Activated CD8-positive, alpha-beta memory T cell treated with anti-CD3 and anti-CD28 coated beads, Interleukin-2, amount 50 U/mL, for 24 hours (primary cell): ENCODE results near the gene PHLDA3.
"Not testable (repeated sequence)": the region's sequence is repeated elsewhere in the genome, so short reads cannot be mapped to it uniquely, and the experiment has no call there.

ENCODE experiments used
- DNase-seq: peaks from one replicate; pipeline ENCODE4 v3.0.0-alpha.2; 2020; ENCODE audit errors: extremely low read depth

The PHLDA3 gene

DNA sequence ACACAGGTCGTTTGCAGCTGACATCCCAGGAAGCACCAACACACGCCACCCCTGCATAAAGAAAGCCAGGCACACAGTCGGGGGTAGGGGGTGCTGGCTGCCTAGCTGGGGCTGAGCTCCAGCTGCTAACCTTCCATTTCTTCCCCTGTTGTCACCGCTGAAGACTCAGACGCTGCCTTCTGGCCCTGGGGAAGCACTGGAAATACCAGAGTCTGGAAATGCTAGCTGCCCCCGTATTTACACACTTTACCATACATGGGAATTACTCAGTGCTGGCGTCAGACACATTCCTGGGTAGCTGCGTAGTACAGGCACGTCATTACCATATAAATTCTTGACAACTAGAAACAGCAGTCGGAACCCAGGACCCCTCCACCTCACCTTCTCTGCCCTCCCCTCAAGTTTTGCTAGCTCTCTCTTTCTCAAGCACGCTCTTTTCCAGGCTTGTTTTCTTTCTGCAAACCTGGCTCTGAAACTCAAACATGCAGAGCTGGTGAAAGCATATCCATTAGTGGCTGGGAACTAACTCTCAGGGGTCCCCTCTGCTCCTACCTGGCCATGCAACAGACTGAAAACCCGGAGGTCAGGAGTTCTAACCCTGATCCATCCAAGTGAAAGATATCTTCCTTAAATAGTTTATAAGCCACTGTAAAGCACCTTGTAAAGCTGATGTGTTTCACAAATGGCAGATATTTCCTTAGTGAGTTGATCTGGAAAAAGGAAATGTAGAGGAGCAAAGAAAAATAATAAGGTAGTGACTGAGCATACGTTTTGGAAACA, 34.6 kb upstream of the PHLDA3 start:
- no peak for DNase-seq

DNA sequence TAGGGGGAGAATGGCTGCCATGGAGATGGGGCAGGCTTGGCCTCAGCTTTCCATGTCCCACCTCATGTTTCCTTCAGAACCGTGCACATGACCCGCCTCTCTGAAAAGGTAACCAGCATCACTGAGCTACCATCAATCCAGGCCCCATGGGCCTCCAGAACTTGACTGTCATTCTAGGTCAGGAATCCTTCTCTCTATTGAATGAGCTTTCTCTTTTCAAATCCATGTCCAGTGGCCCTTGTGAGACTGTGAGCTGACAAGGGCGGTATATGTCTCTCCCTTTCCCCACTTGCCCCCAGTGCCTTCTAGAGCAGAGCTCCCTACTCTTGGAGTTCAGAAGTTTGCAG, 33.5 kb upstream of the PHLDA3 start:
- no peak for DNase-seq

DNA sequence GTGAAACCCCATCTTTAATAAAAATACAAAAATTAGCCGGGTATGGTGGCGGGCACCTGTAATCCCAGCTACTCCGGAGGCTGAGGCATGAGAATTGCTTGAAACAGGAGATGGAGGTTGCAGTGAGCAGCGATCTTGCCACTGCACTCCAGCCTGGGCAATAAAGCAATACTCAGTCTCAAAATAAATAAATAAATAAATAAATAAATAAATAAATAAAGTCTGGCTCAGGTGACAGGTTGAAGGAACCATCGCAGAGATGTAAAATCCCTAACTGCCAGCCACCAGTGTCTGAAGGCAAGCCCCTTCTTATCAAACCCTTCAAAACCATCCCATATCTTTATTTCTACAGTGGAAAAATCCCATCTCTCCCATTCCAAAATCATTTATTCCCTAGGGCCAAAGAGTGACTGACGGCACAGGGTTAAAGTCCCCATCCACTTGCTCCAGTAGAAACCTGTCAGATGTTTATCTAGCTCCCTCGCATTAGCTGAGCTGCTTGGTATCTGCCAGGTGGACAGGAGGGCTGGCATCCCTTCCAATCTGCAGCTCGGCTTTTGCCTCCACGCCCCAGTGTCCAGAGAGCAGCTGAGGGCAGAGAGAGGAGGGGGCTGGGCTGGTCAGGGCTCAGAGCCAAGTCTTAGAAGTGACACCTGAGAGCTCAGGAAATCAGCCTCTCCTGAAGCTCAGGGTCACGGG, 33.0 kb upstream of the PHLDA3 start:
- no peak for DNase-seq

DNA sequence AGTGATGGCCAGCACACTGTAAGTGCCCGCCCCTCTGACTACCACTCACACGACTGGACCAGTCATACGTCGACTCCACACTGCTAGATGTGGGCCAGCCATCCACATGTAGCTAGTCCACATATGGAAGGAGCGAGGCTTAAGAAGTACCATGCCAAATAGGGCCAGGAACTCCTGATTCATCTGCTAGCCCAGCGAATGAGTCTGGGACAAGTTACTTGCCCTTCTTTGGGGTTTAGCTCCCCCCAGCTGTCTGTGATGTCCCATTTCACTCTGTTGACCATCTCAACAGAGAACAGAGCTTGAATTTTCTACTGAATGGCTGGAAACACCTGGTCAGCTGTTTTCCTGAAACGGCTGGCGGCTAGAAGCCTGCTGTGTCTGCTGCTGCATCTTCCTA, 32.2 kb upstream of the PHLDA3 start:
- DNase-seq: no peak

DNA sequence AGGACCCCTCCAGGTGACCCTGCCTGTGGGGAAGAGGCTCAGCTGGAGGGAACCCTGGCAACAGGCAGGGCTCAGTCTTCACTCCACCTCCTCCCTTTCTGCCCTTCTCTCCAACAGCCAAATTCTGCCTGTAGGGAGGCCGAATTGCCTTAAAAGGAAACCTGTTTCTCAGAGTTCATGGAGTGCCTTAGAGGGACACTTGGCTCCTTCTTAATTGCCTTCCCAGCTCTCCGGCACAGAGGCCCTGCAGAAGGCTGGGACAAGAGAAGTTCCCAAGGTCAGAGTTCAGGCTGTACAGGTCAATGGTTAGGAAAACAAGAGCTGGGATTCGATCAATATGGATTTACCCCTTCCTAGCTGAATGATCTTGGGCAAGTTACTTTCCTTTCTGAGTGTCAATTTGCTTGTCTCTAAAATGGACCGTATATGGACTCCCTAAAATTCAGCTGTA, 31.7 kb upstream of the PHLDA3 start:
- DNase-seq: no peak

DNA sequence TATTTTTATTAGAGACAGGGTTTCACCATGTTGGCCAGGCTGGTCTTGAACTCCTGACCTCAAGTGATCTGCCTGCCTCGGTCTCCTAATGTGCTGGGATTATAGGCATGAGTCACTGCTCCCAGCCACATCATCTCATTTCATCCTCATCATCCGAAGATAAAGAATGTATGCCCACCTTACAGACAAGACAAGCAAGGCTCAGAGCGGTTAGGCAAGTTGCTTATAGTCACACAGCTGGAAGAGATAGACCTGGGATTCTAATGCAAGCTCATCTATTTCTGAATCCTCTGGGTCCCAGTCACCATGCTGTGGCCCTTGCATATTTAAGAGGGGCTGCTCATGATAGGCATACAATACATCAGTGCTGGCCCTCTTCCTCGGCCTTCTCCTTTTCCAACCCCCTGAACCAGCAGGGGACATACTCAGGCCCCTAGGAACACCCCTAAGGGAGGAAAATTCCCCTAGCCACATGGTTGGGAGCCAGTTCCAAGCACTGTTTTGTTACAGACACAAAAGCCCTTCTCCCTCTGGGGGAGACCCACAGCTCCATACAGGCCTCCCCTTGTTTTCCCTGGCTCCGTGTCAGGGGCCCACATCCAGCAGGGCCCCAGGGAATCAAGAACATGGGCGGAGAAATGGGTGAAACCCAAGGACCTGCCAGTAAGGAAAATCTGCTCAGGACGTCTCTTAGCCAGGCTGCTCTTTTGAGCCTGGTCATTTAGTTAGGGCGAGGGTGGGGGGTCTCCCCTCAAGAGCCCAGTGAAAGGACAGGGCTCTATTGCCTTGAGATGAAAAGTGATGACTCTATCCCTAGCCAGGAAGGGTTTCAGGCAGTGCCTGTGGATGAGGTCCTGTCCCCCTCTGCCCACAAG, 31.0 kb upstream of the PHLDA3 start:
- DNase-seq: no peak

DNA sequence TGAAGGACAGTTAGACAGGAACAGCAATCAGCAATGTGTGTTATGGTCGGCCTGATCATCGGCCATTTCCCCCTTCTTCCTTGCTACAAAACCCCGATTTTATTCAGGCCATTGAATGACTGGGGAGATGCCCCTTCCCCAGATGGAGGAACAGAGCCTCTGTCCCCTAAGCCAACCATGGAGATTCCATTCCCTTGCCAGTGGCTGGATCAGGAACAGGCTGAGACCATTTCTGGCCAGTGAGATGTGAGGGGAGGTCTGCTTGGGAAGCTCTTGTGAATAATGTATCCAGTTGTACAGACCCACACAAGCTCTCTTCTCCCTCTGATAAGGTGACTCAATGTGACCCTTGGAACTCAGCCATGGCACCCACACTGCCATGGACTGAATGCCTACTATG, 30.2 kb upstream of the PHLDA3 start:
- DNase-seq: no peak

DNA sequence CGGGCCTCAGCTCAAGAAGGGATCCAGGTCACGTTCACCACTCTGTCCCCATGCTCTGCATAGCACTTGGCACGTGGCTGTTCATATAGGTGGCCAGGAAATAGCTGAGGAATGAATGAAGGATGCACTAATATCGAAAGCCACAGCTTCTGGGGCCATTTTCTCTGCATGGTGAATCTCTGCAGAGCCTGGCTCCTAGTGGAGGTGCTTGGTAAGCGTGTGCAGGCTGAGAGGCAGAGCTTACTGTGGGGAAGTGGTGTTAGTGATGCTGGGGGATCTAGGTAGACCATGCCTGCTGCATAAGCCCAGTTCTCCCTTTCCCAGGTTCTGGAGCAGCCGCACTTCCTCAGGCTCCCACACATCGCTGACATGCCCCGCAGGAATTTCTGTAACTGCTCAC, 29.6 kb upstream of the PHLDA3 start:
- no peak for DNase-seq

DNA sequence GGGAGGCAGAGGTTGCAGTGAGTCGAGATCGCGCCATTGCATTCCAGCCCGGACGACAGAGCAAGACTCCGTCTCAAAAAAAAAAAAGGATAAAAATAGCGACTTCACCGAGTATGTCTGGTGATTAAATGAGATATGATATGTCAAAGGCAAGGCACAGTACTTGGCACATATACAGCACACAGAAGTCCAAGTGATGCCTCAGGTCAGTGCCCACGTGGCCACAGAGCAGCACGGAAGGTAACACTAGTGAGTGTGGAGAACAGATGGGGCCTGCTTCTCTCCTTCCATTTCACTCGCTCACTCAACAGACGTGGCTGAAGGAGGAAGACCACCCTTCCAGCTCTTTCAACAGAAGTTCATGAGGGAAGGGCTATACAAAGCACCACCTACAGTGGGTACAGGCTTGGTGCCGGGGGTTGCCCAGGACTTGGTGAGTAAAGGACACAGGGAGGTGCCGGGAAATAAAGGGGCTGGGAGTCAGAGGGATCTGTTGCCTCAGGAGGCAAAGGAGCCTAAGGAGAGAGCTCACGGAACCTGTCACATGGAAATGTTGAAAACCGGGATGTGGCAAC, 29.0 kb upstream of the PHLDA3 start:
- DNase-seq: no peak

DNA sequence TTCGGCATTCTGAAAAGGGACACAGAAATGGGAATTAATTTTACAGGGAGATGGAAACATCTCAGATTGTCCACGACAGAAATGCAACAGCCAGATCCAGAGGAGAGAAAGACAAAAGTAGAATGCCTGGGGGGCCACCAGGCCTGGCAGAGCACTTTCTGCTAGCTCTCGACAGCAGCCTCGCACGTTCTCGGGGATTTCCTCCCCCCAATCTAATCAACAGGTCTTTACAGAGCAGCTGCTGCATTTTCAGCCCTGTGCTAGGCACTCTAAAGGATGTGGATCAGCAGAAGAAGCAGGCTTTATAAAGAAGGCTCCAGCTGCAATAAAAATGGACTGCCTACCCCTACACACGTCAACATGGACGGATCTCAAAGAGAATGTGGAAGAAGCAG, 27.3 kb upstream of the PHLDA3 start:
- no peak for DNase-seq

DNA sequence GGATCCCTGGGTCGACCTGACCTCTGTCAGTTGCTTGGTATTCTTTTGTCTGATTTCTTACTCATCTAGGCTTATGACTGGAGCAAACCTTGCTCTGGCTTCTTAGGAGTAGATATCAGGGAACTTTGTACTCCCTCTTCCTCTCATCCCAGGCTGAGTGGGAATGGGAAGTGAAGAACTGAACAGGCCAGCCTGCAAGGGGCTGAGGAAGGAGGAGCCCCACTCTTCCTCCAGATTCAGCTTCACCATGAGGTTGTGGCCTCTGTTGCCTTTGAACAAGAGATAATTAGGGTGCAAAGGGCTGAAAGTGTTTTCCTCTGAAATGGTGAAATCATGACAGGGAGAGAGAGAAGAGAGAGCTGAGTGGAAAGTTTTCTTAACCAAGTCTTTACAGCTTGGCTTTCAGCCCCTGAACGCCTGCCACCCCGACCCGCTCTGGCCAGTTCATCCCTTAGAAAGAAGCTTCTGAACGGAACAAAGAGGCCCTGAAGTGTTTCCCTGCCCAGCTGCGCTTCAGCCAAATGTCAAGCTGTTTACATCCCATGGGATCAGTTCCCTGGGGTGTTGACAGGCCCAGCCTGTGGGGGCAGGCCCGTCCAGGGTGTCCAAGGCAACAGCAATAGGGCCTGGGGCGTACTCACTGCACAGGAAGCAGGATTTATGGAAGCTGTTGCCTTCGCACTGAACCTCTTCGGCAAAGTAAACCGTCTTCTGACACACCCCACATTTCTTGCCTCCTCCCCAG, 26.7 kb upstream of the PHLDA3 start:
- no peak for DNase-seq

DNA sequence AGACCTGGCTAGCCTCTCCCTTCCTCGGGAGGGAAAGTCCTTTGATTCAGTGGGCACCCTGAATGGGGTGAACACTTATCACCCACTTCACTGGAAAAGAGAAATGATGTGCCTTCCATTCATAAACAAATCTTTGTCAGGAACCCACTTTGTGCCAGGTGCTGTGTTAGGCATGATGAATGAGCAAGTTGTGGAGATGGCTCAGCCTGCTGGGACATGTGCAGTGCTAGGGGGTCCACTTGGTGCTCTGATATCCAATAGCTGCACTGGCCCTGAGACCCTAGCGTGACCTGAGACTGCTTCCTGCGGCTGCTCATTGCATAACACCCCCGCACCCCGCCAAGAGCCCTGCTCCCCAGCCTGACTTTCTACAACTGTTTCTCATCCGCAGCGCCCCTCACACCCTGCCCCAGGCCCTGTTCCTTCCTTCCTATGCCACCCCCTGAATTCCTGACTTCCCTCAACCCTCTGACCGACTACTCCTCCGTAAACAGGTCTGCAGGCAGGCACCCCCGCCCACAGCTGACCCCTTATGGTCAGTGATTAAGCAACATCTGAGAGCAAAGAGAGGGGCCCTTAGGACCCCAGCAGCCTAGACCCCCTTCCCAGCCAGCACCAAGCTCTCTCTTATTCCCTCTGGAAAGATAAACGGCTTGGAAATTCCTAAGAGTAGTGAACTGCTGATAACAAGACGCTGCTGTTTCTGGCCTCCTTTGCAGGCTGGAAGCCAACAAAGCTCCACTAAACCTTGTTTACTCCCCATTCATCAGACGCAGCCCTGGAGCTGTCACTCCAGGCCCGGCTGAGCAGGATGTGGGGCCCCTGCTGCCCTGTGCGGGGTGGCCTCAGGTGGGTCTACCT, 25.0 kb upstream of the PHLDA3 start:
- no peak for DNase-seq

DNA sequence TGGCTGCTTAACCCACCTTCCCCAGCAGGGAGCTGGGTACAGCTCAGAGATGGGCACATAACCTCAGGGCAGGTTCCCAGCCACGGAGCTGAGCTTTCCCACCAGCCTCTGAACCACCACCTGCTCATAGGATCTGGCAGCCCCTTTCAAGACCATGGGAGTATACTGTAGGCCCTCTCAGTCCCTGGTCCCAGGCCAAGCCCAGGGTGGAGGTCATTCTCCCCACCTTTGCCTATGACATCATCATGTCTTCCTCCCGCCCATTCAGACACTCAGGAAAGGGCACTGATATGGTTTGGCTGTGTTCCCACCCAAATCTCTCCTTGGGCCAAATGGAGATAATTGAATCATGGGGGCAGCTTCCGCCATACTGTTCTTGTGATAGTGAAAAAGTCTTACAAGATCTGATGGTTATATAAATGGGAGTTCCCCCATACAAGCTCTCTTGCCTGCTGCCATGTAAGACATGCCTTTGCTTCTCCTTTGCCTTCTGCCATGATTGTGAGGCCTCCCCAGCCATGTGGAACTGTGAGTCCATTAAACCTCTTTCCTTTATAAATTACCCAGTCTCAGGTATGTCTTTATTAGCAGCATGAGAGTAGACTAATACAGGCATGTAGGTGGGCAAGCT, 24.2 kb upstream of the PHLDA3 start:
- not testable (repeated sequence) for DNase-seq

DNA sequence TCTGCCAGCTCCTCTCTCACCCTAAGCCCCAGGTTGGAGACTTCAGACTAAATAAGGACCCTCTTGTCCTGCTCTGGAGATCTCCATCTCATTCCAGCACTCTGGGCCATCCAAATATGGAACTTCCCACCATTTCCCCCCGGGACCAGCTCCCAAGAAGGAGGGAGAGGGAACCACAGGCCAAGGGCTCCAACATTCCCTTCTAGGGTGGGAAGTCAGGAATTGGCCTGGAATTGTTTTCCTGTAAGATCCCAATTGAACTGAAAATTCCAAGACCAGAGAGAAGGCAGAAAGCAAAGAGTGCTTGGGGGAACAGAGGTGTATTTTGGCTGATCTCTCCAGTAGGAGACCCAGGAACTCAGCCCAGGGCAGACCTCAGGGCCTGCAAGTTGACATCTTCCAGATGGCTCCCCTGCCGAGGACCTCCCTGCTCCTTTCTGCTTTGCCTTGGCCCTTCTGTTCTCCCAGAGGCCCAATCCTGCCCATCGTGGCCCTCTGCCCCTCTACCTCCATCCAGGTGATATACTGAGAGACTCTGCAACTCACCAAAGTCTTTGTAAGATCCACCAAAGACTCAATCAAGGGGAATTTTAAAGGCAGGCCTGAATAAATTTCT, 23.0 kb upstream of the PHLDA3 start:
- DNase-seq: no peak

DNA sequence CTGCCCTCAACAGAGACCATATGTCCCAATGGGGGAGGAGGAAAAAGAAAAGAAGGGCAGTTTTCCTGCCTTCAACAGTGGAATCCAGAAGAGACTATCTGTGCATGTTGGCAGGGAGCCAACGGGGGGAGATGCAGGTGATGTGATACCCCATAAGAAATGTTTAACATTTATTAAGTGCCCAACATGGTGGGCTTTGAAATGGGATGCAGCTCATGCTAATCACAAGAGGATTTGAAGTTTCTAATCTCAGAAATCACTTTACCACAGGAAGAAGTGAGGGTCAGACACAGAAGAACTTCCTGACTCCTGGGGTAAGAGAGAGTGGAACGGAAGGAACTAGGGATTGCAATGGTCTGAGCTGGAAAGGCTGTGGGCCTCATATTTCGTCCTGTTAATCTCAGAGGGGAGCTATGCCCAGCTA, 21.7 kb upstream of the PHLDA3 start:
- no peak for DNase-seq

DNA sequence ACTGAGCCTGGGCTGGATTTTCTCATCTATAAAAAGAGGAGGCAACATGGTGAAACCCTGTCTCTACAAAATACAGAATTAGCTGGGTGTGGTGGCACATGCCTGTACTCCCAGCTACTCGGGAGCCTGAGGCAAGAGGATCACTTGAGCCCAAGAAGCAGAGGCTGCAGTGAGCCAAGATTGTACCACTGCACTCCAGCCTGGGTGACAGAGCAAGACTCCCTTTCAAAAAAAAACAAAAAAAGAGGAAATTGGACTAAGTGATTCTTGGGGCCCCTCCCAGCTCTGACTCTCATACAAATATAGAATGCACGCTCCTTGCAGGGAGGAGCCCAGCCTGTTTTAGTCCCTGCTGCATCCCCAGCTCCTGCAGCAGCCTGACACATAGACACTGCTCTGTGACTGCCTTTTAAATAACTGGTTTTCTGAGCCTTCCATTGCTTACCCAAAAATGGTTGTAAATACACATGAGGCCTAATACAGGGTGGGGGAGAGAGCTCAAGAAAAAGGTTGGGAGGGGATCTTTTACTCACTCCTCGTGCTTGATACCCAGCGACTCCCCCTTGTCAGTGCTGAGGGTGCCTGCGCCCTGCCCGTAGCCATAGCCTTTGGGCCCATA, 20.8 kb upstream of the PHLDA3 start:
- no peak for DNase-seq

DNA sequence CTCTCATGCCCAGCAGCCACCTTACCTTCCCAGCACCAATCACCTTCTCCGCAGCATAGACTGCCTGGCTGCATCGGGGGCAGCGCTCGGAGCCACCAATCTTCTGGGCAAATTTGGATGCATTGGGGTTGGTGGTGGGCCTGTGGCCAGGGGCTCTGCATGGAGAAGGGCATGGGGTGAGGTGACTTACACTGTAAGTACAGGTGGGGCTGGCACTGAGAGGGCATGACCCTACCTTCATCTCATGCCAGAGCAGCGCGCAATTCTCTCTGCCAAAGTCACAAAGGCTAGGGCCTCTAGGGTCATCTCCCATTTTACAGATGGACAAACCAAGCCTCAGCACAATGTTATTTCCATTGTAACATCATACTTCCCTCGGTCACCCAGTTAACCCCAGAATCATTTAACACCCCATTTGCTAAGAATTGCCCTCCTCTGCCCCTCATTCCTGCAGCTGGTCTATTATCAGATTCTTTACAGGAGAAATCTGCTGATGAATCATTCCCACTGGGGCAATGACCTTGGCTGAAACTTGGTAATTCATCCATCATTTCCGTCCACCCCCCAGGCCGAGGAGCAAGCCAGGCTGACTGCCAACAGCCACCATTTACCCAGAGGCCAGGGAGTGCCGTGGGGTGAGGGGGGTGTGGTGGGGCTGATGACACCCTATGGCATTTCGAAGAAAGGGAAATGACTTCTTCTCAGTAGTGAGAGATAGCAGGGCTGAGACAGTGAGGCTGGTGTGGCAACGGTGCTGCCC, 20.0 kb upstream of the PHLDA3 start:
- DNase-seq: no peak

DNA sequence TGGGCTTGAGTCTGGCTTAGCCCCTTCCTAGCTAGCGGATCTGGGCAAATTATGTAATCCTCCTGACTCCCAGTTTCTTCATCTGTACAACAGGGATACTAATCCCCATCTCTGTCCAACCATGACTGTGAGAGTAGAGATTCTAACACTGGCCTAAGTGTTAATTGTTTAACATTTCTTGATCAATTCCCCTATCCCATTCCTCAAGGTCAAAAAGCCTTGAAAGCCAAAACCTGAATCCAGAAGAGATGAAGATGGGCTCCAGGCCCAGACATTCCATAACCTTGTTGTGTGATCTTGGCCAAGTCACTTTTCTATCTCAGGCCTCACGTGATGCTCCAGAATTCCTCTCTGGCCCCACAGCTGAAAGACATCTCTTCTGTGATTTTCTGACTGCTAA, 18.8 kb upstream of the PHLDA3 start:
- no peak for DNase-seq
